HEK293 (cell line): ENCODE measurements around the gene SNCB.

Experiments used
- CTCF ChIA-PET: fragments of 350-600 bp; formaldehyde crosslinking; extraction: SDS; loops from one replicate; lab custom pipeline; 2021; ENCODE audit warnings: antibody characterized with exemption; lab: Yijun Ruan, JAX
- POLR2A ChIA-PET: fragments of 300-600 bp; formaldehyde crosslinking; extraction: SDS; loops from one replicate; lab custom pipeline; 2020; ENCODE audit warnings: antibody characterized with exemption, inconsistent platforms; lab: Yijun Ruan, JAX
- H3K27ac ChIP-seq: fragments of 200-500 bp; sonication (Bioruptor generic); 2 replicates; pipeline ENCODE4 v1.5.1; 2014; ENCODE audit warnings: low read depth, low read length, control low read depth, inconsistent platforms; ENCODE audit errors: extremely low read depth
- H3K36me3 ChIP-seq, 2 experiments: fragments of 200-500 bp in 1 of 2; sonication (Bioruptor generic) in 1 of 2; 1 replicate in 1 of 2; 2 replicates in 1 of 2; pipeline ENCODE4 v1.5.1; 2014 to 2017; ENCODE audit warnings: inconsistent platforms in 2 of 2, low read length in 2 of 2; ENCODE audit not compliant: control insufficient read depth in 2 of 2, insufficient read depth in 1 of 2
- H3K4me1 ChIP-seq: fragments of 200-500 bp; sonication (Bioruptor generic); 2 replicates; pipeline ENCODE4 v1.5.1; 2014; ENCODE audit warnings: mild to moderate bottlenecking, low read length, inconsistent platforms; ENCODE audit not compliant: control insufficient read depth, insufficient read depth
- H3K4me3 ChIP-seq: 2 replicates; pipeline ENCODE4 v1.5.1; 2011; ENCODE audit warnings: low read depth, mild to moderate bottlenecking, control low read depth, low read length, moderate library complexity
- H3K9me3 ChIP-seq: fragments of 200-500 bp; sonication (Bioruptor generic); 2 replicates; pipeline ENCODE4 v1.5.1; 2014; ENCODE audit warnings: low read depth, low read length, inconsistent platforms; ENCODE audit not compliant: control insufficient read depth, insufficient read depth
- ATF2 ChIP-seq: fragments of 450-650 bp; formaldehyde crosslinking; IDR thresholded peaks from 2 replicates; pipeline ENCODE4 v1.5.1; 2016; ENCODE audit warnings: missing biosample characterization, missing genetic modification characterization, low read depth
- EGR2 ChIP-seq: fragments of 450-650 bp; formaldehyde crosslinking; IDR thresholded peaks from 2 replicates; pipeline ENCODE4 v1.5.1; 2016; ENCODE audit warnings: low read depth, missing biosample characterization, missing genetic modification characterization
- GLIS1 ChIP-seq: fragments of 450-650 bp; formaldehyde crosslinking; IDR thresholded peaks from 2 replicates; pipeline ENCODE4 v1.5.1; 2016; ENCODE audit warnings: missing biosample characterization, missing genetic modification characterization
- KLF1 ChIP-seq: fragments of 450-650 bp; formaldehyde crosslinking; IDR thresholded peaks from 2 replicates; pipeline ENCODE4 v1.5.1; 2016; ENCODE audit warnings: missing biosample characterization, missing genetic modification characterization
- REPIN1 ChIP-seq: fragments of 450-650 bp; formaldehyde crosslinking; IDR thresholded peaks from 2 replicates; pipeline ENCODE4 v1.5.1; 2017; ENCODE audit warnings: missing biosample characterization, missing genetic modification characterization, low read depth
- ZBTB6 ChIP-seq: fragments of 450-650 bp; formaldehyde crosslinking; IDR thresholded peaks from 2 replicates; pipeline ENCODE4 v1.5.1; 2017; ENCODE audit warnings: missing biosample characterization, missing genetic modification characterization
- ZFHX2 ChIP-seq: fragments of 450-650 bp; formaldehyde crosslinking; conservative IDR thresholded peaks from 2 replicates; pipeline ENCODE4 v1.5.1; 2016; ENCODE audit warnings: missing biosample characterization, missing genetic modification characterization
- ZNF155 ChIP-seq: fragments of 450-650 bp; formaldehyde crosslinking; IDR thresholded peaks from 2 replicates; pipeline ENCODE4 v1.5.1; 2016; ENCODE audit warnings: missing biosample characterization, missing genetic modification characterization
- ZNF174 ChIP-seq: fragments of 450-650 bp; formaldehyde crosslinking; IDR thresholded peaks from 2 replicates; pipeline ENCODE4 v1.5.0; 2017; ENCODE audit warnings: missing biosample characterization, mild to moderate bottlenecking, missing genetic modification characterization
- ZNF223 ChIP-seq: fragments of 450-650 bp; formaldehyde crosslinking; IDR thresholded peaks from 2 replicates; pipeline ENCODE4 v1.5.1; 2016; ENCODE audit warnings: missing biosample characterization, missing genetic modification characterization
- ZNF37A ChIP-seq: fragments of 450-650 bp; IDR thresholded peaks from 2 replicates; pipeline ENCODE4 v1.5.1; 2018; ENCODE audit warnings: missing biosample characterization, missing genetic modification characterization
- ZNF501 ChIP-seq: fragments of 450-650 bp; formaldehyde crosslinking; IDR thresholded peaks from 2 replicates; pipeline ENCODE4 v1.5.1; 2016; ENCODE audit warnings: missing biosample characterization, missing genetic modification characterization
- ZNF623 ChIP-seq: fragments of 450-650 bp; formaldehyde crosslinking; IDR thresholded peaks from 2 replicates; pipeline ENCODE4 v1.5.1; 2016; ENCODE audit warnings: missing biosample characterization, missing genetic modification characterization
- ZNF664 ChIP-seq: fragments of 450-650 bp; formaldehyde crosslinking; IDR thresholded peaks from 2 replicates; pipeline ENCODE4 v1.5.1; 2016; ENCODE audit warnings: missing biosample characterization, missing genetic modification characterization
- ZNF692 ChIP-seq: fragments of 450-650 bp; formaldehyde crosslinking; IDR thresholded peaks from 2 replicates; pipeline ENCODE4 v1.5.1; 2016; ENCODE audit warnings: missing biosample characterization, missing genetic modification characterization
- TF ChIP-seq, protein P1 (sequence below): fragments of 450-650 bp; formaldehyde crosslinking; IDR thresholded peaks from 2 replicates; pipeline ENCODE4 v1.5.1; 2016; ENCODE audit warnings: missing biosample characterization, missing genetic modification characterization

Gene SNCB

GRCh38 chr5:176628406-176629228 is 1.7 kb downstream of the SNCB start:
- Histone ChIP-seq H3K4me3 (no peak overlapping the region), H3K9me3 (no peaks in the 10 kb centered on the region), H3K4me1 (peaks cover 6% of the 10 kb centered on the region; the same call in 1 of the 2 replicates), H3K27ac (no peak overlapping the region), H3K36me3 (no peaks in the 10 kb centered on the region)
- ChIA-PET POLR2A (interaction anchor here (1.5 kb wide), 1 partner anchor 22 kb away, joined by 4 read pairs; no protein-coding TSS in a partner anchor), CTCF (interaction anchor here (0.6 kb wide), 1 partner anchor 115 kb away, joined by 3 read pairs; no protein-coding TSS in a partner anchor)
- TF ChIP-seq ZNF174: no peak
- TF ChIP-seq ZNF155 (tag by site-specific recombination): no peak
- TF ChIP-seq ZNF664 (tag by site-specific recombination): peak; percentile 15; the same call in 1 of the 2 replicates
- no peak for TF ChIP-seq ZNF37A (tag by site-specific recombination)
- TF ChIP-seq ZNF623 (tag by site-specific recombination): peak; percentile 97
- no peak for TF ChIP-seq ZNF501 (tag by site-specific recombination)
- TF ChIP-seq, all 188 proteins: peak for 2

DNA sequence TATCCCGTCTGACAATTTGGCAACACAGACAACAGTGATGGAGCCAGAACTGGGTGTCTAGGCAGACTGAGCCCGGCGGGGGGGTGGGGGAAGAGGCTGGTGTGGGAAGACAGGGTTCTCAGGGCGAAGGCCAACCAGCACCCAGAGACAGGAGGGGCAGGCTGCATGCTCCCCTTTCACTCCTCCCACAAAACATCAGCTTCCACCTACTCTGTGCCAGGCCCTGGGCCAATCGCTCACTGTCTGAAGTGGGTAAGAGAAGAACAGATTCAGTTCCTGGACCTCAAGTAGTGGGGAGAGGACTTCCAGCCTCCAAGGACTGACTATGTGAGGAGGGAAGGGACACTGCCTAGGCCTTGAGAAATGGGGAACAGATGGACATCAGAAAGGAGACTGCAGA is 2.8 kb downstream of the SNCB start:
- Histone ChIP-seq H3K36me3 (no peaks in the 10 kb centered on the region), H3K4me3 (no peak overlapping the region), H3K9me3 (no peaks in the 10 kb centered on the region), H3K27ac (no peak overlapping the region), H3K4me1 (peaks cover 6% of the 10 kb centered on the region; the same call in 1 of the 2 replicates)
- peak; percentile 37; the same call in 1 of the 2 replicates for TF ChIP-seq ZFHX2 (tag by site-specific recombination)
- TF ChIP-seq ATF2: no peak
- TF ChIP-seq EGR2 (tag by site-specific recombination): peak; percentile 18; the same call in 1 of the 2 replicates
- ChIA-PET POLR2A (no interaction called here), CTCF (interaction anchor here (1.0 kb wide), 1 partner anchor 30 kb away, joined by 4 read pairs; no protein-coding TSS in a partner anchor)

GRCh38 chr5:176626876-176627236 is 3.5 kb downstream of the SNCB start:
- POLR2A ChIA-PET: no interaction called here
- TF ChIP-seq GLIS1 (tag by site-specific recombination) (peak; percentile 55), ZNF223 (tag by site-specific recombination) (0 out of 2 replicates have a peak, but pooled peaks have one; percentile 46), ZBTB6 (no peak), KLF1 (tag by site-specific recombination) (peak; percentile 88), ZNF692 (tag by site-specific recombination) (0 out of 2 replicates have a peak, but pooled peaks have one; percentile 40), REPIN1 (tag by site-specific recombination) (no peak)
- TF ChIP-seq, protein P1, sequence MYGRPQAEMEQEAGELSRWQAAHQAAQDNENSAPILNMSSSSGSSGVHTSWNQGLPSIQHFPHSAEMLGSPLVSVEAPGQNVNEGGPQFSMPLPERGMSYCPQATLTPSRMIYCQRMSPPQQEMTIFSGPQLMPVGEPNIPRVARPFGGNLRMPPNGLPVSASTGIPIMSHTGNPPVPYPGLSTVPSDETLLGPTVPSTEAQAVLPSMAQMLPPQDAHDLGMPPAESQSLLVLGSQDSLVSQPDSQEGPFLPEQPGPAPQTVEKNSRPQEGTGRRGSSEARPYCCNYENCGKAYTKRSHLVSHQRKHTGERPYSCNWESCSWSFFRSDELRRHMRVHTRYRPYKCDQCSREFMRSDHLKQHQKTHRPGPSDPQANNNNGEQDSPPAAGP: peak; percentile 50

More at GRCh38 chr5:176626876-176627236, 3.5 kb downstream of the SNCB start:
- Histone ChIP-seq H3K27ac (no peak overlapping the region), H3K4me3 (no peak overlapping the region), H3K36me3 (no peaks in the 10 kb centered on the region), H3K4me1 (peaks cover 6% of the 10 kb centered on the region; the same call in 1 of the 2 replicates), H3K9me3 (no peaks in the 10 kb centered on the region)
- CTCF ChIA-PET: interaction anchor here (1.0 kb wide), 1 partner anchor 31 kb away, joined by 4 read pairs; no protein-coding TSS in a partner anchor
